HG03139 (cell line): ENCODE measurements around the gene SYT12.

Experiments used
- ATAC-seq: cut with Tn5 transposase; IDR thresholded peaks from one replicate; pipeline ENCODE4 v1.9.1; 2021; ENCODE audit not compliant: unreplicated experiment

The SYT12 gene

DNA sequence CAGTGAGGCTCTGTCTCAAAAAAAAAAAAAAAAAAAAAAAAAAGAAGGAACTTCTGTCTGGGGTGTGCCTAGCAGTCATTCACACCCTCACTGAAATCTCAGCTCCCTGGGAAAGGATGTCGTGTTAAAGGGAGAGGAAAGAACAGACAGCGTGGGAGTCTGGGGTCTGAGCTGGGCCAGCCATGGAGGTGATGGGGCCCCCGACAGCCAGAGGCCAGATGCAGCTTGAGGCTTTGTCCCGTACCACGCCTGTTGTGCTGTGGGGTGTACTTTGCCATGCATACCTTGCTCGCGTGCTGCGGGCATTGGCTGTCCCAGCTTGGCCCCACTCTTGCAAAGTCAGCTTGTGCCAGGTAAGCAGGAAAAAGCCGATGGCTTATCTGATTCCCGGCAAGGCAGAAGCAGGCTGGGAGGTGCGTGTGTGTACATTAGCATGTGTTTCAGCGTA is 4.6 kb downstream of the SYT12 start:
- no peak for ATAC-seq

DNA sequence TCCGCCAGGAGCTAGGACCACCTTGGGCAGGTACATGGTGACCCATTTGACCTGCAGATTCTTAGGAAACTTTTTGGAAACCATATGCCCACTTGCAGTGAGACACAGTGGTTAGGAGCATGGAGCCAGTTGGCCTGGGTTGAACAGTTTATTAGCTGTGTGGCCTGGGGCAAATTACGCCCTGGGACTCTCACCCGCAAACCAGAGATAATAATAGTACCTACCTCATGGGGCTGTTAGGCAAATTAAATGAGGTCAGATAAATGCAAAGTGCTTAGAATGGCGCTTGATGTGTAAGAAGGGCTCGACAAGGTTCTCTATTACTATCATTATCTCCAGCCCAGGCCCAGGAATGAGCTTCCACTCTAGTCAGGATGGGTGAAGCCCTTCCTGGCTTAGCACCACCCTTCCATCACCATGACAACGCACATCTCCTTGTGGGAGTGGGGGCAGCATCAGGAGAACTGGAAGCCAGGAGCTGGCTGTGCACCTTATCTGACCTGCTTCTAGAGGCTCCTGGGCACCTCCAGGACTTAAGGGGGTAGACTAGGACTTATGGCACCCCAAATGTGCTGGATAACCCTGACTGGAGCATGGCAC is 5.1 kb downstream of the SYT12 start:
- no peak for ATAC-seq

- ATAC-seq = no peak
Measured at GRCh38 chr11:67029146-67029545, 6.2 kb downstream of the SYT12 start.

DNA sequence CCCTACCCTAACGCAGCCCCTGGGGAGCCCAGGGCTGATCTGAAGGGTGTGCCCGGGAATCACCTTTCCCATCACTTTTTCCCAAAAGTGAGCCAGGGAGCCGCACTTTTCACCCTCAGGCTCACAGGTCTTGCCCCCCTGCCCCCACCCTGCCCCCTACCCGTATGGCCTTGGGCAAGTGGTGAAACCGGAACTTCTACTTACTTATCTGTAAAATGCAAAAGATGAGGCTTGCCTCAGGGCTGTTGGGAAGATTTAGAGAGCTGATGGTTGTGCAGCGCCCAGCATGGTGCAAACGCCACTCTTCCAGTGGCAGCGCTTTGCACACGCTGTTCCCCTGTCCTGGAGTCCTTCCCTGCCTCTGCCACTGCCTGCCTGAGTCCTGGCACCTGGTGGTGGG is 8.0 kb downstream of the SYT12 start:
- no peak for ATAC-seq

- ATAC-seq = no peak
Measured at GRCh38 chr11:67031791-67032561, 9.0 kb downstream of the SYT12 start.

GRCh38 chr11:67032830-67033551 is 10.1 kb downstream of the SYT12 start:
- ATAC-seq = no peak

DNA sequence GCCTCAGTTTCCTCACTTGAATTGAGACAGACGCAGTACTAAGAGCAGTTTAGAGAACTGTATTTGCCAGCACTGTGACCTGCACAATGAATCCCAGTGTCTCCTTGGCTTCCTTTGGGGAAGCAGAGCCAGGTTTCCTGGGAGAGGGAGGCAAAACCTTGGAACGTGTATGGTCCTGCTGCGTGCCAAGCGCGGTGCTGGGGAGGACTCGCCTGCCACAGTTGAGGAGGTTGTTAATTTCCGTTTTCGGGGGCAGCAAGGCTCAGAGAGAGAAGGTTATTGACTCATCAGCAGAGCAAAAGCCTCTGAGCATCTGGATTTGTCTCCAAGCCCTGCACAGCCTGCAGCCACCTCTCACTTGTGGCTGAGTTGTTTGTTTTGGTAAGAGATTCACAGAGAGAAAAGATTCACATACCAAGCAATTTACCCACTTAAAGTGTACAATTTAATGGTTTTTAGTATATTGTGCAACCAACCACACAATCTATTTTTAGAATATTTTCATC is 10.8 kb downstream of the SYT12 start:
- no peak for ATAC-seq

GRCh38 chr11:67034350-67034749 is 11.4 kb downstream of the SYT12 start:
- no peak for ATAC-seq

DNA sequence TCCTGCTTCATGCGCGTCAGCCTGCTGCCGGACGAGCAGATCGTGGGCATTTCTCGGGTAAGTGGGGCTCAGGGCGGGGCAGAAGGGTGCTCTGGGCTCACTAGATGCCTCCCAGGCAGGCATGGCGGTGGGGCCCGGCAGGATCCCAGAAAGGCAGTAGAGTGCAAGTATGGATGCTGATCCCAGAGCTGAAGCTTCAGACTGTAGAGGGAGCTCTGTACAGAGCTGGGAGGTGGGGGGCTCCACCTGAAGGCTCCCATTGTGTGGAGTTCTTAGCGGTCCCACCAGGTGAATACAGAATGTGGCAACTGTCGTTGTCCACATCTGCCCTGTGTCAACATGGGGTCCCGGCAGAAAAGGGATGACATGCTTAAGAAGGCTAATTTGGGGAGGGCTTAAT is 17.2 kb downstream of the SYT12 start:
- ATAC-seq = no peak

GRCh38 chr11:67041602-67042001 is 18.7 kb downstream of the SYT12 start:
- no peak for ATAC-seq

- ATAC-seq = no peak
Measured at GRCh38 chr11:67043572-67044349, 20.8 kb downstream of the SYT12 start.

- ATAC-seq = no peak
Measured at GRCh38 chr11:67044496-67044895, 21.6 kb downstream of the SYT12 start.

- ATAC-seq = no peak
Measured at GRCh38 chr11:67045314-67045713, 22.4 kb downstream of the SYT12 start.

DNA sequence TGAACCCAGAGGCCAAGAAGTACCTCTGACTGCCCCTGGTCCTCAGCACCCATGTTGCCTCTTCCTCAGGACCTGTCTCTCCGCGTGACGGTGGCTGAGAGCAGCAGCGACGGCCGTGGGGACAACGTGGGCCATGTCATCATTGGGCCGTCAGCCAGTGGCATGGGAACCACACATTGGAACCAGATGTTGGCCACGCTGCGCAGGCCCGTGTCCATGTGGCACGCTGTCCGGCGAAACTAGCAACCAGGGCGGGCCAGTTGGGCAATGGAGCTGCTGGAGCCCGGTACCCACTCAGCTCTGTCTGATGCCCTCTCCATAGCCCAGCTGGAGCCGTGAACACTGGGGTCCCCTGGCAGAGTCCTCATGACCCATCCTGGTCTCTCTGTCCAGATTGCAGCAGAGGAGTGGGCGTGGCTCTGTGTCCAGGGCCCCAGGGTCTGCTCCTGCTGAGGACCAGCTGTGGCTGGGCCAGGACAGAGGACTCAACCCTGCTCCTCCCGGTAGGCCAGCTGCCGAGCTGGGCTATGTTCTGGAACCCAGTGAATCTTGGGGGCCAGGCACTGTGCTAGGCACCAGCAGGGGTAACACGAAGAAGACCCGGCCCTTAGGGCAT is 25.7 kb downstream of the SYT12 start:
- ATAC-seq = no peak

DNA sequence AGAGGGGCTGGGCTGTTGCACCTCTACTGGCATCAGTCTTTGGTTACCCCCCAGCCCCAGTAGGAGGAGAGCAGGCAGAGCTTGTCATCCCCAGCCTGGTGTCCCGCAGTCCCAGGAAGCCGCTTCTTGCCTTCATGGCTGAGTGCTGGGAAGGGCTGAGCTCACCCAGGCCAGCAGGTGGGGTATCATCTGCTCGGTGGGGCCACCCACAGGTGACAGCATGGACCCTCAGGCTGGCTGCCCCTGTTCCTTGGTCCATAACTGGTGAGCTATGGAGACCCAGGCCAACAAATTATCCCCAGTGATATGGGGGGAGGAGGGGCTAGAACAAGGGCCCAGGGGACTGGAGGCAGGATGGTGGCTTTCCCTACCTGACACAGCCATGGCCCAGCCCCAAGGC is 27.2 kb downstream of the SYT12 start:
- no peak for ATAC-seq

- ATAC-seq = no peak
Measured at GRCh38 chr11:67051180-67051893, 28.4 kb downstream of the SYT12 start.

GRCh38 chr11:67051945-67052488 is 29.1 kb downstream of the SYT12 start:
- ATAC-seq = no peak

GRCh38 chr11:67052891-67053290 is 30.0 kb downstream of the SYT12 start:
- ATAC-seq = no peak

- ATAC-seq = no peak
Measured at GRCh38 chr11:67053896-67054329, 31.0 kb downstream of the SYT12 start.
